Activated naive CD4-positive, alpha-beta T cell treated with anti-CD3 and anti-CD28 coated beads for 36 hours (primary cell): Measurements from ENCODE around the gene NT5DC1. TPM values are rescaled to one million over a fixed set of nuclear protein-coding genes. Genes with fewer than 3 reads are reported as not detected.
"Not testable (repeated sequence)": the region's sequence is repeated elsewhere in the genome, so short reads cannot be mapped to it uniquely, and the experiment has no call there.

Experiments
- CTCF ChIA-PET: fragments of 350-600 bp; sonication (Branson Sonifier 250); formaldehyde crosslinking; loops from one replicate; lab custom pipeline; 2021; ENCODE audit warnings: antibody characterized with exemption; lab: Charles Lee
- DNase-seq: peaks from one replicate; pipeline ENCODE4 v3.0.0-alpha.2; 2020
- H3K27ac Mint-ChIP-seq: one replicate; pipeline ENCODE4 v1.8.0; 2021; ENCODE audit warnings: mild to moderate bottlenecking, mixed read lengths
- H3K27me3 Mint-ChIP-seq: one replicate; pipeline ENCODE4 v1.8.0; 2021; ENCODE audit warnings: low read depth, mixed read lengths
- H3K36me3 Mint-ChIP-seq: one replicate; pipeline ENCODE4 v1.8.0; 2021; ENCODE audit warnings: low read depth, mixed read lengths
- H3K4me1 Mint-ChIP-seq: one replicate; pipeline ENCODE4 v1.8.0; 2021; ENCODE audit warnings: low read depth, mixed read lengths
- H3K4me3 Mint-ChIP-seq: one replicate; pipeline ENCODE4 v1.8.0; 2021; ENCODE audit warnings: mild to moderate bottlenecking, moderate library complexity, mixed read lengths
- H3K9me3 Mint-ChIP-seq: one replicate; pipeline ENCODE4 v1.8.0; 2021; ENCODE audit warnings: mixed read lengths
- intact Hi-C: fragments of 100-400 bp; cut with micrococcal nuclease; formaldehyde crosslinking; loops from one replicate; pipeline ENCODE4 v1.15.1; 2023
- total RNA-seq, 2 experiments: library from RNA; stranded (reverse); gene quantifications; one replicate each; pipeline ENCODE4 v1.2.3, GENCODE V29; 2021

The NT5DC1 gene
- total RNA-seq, 2 experiments from 2014 or later: 59.7 to 62.6 TPM

DNA sequence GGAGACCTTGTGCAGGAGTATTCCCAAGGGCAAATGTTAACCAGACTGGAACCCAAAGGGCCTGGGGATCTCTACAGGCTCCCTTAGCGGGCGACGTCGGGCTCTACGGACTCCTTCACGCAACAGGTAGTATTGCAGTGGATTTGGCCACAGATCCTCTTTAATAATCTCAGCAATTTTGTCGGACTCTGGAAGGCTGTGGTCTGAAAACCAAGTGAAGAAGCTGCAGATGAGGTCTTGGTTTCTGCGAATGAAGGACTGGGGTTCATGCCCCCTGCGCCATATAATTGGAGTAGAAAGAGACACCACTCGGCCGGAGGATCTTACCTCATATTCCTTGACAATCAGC lies 177.8 kb downstream of the NT5DC1 start:
- Mint-ChIP-seq H3K27me3 (no peaks in the 10 kb centered on the region), H3K36me3 (peaks cover 28% of the 10 kb centered on the region), H3K27ac (peak overlapping the region; percentile 96), H3K9me3 (no peaks in the 10 kb centered on the region), H3K4me3 (peak overlapping the region; percentile 93), H3K4me1 (peaks cover 40% of the 10 kb centered on the region)
- DNase-seq: no peak
- intact Hi-C loops: loop anchor here (2.0 kb wide), 2 partner anchors 268 to 1324 kb away; partner anchors contain the start of gene GOPC
- CTCF ChIA-PET: interaction anchor here (0.7 to 5.0 kb wide), 7 partner anchors 7 to 284 kb away, joined by 3 to 31 read pairs (median 4); no protein-coding TSS in a partner anchor

DNA sequence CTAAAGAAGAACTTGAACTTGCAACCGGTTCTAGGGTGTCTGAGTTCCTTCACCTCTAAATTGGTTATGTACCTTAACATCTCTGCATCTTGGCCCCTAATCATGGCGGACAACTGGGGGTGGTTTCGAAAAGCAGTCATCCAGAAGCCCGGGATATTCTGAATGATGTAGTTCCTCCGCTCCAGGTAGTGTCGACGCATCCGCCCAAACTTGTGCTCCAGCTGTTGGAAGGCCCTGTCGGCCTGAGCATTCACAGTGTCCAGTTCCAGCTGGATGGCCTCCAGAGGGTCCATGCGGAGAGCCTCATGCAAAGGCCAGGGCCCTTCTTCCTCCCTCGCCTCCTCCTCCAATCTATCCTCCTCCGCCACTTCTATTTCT lies 178.2 kb downstream of the NT5DC1 start:
- Mint-ChIP-seq H3K4me1 (peaks cover 38% of the 10 kb centered on the region), H3K27me3 (no peaks in the 10 kb centered on the region), H3K27ac (peak overlapping the region; percentile 96), H3K4me3 (peak overlapping the region; percentile 93), H3K9me3 (no peaks in the 10 kb centered on the region), H3K36me3 (peaks cover 26% of the 10 kb centered on the region)
- peak; percentile 43 for DNase-seq
- intact Hi-C loops: loop anchor here (1.0 to 2.0 kb wide), 9 partner anchors 11 to 1324 kb away; partner anchors contain the start of genes GOPC, RWDD1, TSPYL4 and ZUP1
- CTCF ChIA-PET: interaction anchor here (0.7 to 5.0 kb wide), 7 partner anchors 8 to 284 kb away, joined by 3 to 31 read pairs (median 4); no protein-coding TSS in a partner anchor

DNA sequence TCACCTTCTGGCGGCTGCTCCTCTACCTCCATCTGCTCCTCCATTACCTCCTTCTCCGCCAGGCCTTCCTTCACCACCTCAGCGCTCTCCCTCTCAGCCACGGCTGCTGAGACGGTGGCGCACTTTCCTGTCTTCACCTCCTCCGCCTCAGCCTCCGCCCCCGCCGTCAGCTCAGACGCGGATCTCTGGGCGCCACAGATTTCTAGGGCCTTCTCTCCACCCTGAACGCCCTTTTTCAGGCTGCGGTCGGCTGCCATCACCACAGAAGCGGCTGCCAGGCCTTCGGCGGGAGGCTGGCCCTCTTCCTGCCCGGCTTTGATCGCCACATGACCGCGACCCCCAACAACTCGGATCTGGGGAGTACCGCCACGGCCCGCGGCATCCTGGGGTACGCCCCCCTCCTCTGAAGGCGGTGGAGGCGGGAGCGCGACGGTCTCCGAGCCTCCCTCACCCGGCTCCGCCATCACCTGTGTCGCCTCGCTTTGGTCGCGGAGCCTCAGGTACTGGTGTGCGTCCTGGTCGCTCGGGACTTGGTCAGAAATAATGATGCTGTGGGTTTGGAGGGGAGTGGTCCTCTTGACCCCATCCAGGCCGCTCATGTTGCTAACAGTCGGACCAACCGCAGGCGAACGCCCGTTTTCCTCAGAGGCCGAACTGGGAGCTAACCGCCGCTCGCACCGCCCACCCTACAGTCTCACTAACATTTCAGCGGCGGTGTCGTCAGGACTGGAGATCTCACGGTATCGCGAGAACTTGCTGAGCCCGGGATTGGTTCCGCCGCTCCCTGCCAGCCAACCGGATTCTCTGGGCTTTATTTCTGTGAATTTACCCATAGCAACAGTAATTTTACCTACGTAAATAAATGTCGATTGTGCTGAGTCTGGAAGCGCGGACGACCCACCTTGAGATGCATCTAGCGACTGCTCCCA lies 178.8 kb downstream of the NT5DC1 start, which contains the start of gene TSPYL1:
TSS of gene TSPYL1 (minus strand) at position 699 of the 929 bp plus-strand sequence. CDS start at position 599, 100 bp downstream.
- intact Hi-C loops: loop anchor here (1.0 to 5.0 kb wide), 11 partner anchors 11 to 1323 kb away; partner anchors contain the start of genes CALHM6, DSE, GOPC and RWDD1
- Mint-ChIP-seq H3K36me3 (peaks cover 26% of the 10 kb centered on the region), H3K9me3 (no peaks in the 10 kb centered on the region), H3K27ac (peak within 1 kb of the TSS; percentile 96), H3K4me3 (peak within 1 kb of the TSS; percentile 93), H3K27me3 (no peaks in the 10 kb centered on the region), H3K4me1 (peaks cover 35% of the 10 kb centered on the region)
- peak; percentile 97 for DNase-seq
- CTCF ChIA-PET: interaction anchor here (0.7 to 5.0 kb wide), 8 partner anchors 8 to 283 kb away, joined by 3 to 31 read pairs (median 4); no protein-coding TSS in a partner anchor

DNA sequence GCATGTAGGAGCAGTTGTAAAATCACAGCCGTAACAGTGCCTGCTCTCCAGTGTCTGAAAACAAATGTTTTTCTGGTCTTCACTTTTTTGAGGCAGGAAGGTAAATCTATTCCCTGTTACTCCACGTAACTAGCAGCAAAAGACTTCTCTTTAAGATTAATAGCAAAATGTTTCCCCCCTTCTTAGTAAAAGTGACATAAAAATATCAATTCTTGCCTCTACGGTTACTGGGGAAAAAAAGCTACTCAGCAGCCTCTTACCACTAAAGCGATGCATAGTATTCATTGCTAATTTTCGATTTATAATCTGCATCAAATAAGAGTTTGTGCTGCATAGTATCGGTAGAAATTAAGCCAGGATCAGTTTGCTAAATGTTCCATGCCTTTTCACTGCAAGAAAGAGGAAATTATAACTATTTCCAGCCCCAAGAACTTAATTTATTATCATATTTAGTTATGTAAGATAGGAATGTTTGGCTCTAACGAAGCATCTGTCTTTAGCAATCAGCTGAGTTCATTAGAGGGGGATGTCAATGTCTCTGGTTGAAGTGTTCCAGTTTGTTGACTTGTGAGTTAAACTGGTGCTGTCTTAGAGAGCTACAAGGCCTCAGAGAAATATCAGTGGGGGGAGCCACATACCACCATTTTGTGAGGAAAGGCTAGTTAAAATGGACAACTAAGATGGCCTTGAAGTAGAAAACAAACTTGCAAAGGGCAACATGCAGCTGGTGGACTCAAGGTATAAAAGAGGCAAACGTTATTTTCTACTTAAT lies 179.7 kb downstream of the NT5DC1 start:
- no peaks in the 10 kb centered on the region for H3K9me3 Mint-ChIP-seq
- peaks cover 26% of the 10 kb centered on the region for H3K36me3 Mint-ChIP-seq
- CTCF ChIA-PET: interaction anchor here (1.0 to 5.0 kb wide), 4 partner anchors 12 to 255 kb away, joined by 3 to 31 read pairs (median 4); no protein-coding TSS in a partner anchor
- peaks cover 30% of the 10 kb centered on the region for H3K4me1 Mint-ChIP-seq
- intact Hi-C loops: loop anchor here (2.0 to 5.0 kb wide), 2 partner anchors 90 to 182 kb away; partner anchors contain the start of genes CALHM6 and DSE
- H3K27me3 Mint-ChIP-seq: no peaks in the 10 kb centered on the region
- no peak for DNase-seq
- H3K27ac Mint-ChIP-seq: peak overlapping the region; percentile 96
- H3K4me3 Mint-ChIP-seq: peak overlapping the region; percentile 93

DNA sequence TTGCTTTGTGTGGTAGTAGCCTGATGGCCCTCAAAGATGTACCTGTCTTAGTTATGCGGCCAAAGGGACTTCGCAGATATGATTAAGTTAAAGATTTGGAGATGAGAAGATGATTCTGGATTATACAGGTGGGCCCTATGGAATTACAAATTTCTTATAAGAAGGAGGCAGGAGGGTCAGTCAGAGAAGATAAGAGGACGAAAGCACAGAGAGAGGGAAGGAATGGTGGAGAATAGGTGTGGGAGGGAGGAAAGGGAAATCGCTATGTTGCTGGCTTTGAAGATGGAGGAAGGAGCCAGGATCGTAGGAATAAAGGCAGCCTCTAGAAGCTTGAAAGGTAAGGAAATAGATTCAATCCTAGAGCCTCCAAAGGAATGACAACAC lies 180.3 kb downstream of the NT5DC1 start:
- no peaks in the 10 kb centered on the region for H3K27me3 Mint-ChIP-seq
- peak overlapping the region; percentile 93 for H3K4me3 Mint-ChIP-seq
- no peaks in the 10 kb centered on the region for H3K9me3 Mint-ChIP-seq
- CTCF ChIA-PET: interaction anchor here (1.0 to 5.0 kb wide), 3 partner anchors 13 to 254 kb away, joined by 3 to 31 read pairs (median 4); no protein-coding TSS in a partner anchor
- H3K27ac Mint-ChIP-seq: peak overlapping the region; percentile 96
- intact Hi-C loops: loop anchor here (2.0 to 5.0 kb wide), 2 partner anchors 90 to 181 kb away; partner anchors contain the start of genes CALHM6 and DSE
- H3K36me3 Mint-ChIP-seq: peaks cover 25% of the 10 kb centered on the region
- H3K4me1 Mint-ChIP-seq: peaks cover 26% of the 10 kb centered on the region
- DNase-seq: no peak

DNA sequence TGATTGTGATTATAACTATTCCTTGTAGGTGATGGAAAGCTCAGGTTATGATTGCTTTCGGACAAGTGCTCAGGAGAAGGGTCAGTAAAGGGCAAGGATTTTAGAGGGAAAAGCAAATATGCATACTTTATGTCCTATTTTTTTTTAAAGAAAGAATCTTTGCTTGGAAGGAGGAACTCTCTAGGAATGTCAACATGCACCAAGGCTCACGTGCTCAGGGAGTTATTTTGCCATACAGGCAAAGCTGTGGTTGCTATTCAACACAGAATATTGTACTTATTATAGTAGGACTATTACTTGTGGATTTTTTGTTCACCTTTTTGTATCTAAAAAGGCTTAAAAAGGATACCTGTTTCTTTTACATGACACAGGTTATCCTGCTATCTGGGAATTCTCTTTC lies 182.0 kb downstream of the NT5DC1 start:
- Mint-ChIP-seq H3K27me3 (no peaks in the 10 kb centered on the region), H3K4me3 (no peak overlapping the region), H3K4me1 (peaks cover 16% of the 10 kb centered on the region), H3K27ac (no peak overlapping the region), H3K9me3 (no peaks in the 10 kb centered on the region), H3K36me3 (peaks cover 15% of the 10 kb centered on the region)
- CTCF ChIA-PET: interaction anchor here (0.5 to 0.8 kb wide), 3 partner anchors 14 to 119 kb away, joined by 3 to 4 read pairs (median 3); no protein-coding TSS in a partner anchor
- intact Hi-C loops: loop anchor here (5.0 kb wide), 1 partner anchor 180 kb away; the partner anchor contains the start of gene CALHM6
- DNase-seq: no peak

DNA sequence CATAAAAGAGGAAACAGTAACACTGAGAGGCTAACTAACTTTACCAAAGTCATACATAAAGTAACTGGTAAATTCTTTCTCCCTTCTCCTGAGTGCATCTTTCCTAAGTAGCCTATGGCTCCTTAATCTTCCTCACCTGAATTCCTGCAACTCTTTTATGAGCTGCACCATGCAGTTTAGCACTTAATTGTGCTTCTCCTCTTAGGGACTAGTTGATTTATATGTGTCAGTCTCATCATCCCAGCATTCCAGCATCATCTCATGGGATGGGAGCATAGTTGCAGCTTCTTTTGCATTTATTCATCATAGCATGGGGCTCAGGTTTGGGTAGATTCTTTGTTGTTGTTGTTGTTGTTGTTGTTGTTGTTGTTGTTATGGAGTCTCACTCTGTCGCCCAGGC lies 182.5 kb downstream of the NT5DC1 start:
- Mint-ChIP-seq H3K27ac (no peak overlapping the region), H3K4me1 (peaks cover 11% of the 10 kb centered on the region), H3K27me3 (no peaks in the 10 kb centered on the region), H3K9me3 (no peaks in the 10 kb centered on the region), H3K36me3 (peaks cover 10% of the 10 kb centered on the region), H3K4me3 (no peak overlapping the region)
- CTCF ChIA-PET: interaction anchor here (0.6 to 0.8 kb wide), 2 partner anchors 14 to 19 kb away, joined by 3 to 4 read pairs; no protein-coding TSS in a partner anchor
- intact Hi-C loops: loop anchor here (5.0 kb wide), 1 partner anchor 179 kb away; the partner anchor contains the start of gene CALHM6
- DNase-seq: no peak

DNA sequence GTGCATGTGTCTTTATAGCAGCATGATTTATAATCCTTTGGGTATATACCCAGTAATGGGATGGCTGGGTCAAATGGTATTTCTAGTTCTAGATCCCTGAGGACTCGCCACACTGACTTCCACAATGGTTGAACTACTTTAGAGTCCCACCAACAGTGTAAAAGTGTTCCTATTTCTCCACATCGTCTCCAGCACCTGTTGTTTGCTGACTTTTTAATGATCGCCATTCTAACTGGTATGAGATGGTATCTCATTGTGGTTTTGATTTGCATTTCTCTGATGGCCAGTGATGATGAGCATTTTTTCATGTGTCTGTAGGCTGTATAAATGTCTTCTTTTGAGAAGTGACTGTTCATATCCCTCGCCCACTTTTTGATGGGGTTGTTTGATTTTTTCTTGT lies 184.3 kb downstream of the NT5DC1 start:
- not testable (repeated sequence) for H3K27ac Mint-ChIP-seq, H3K36me3 Mint-ChIP-seq

DNA sequence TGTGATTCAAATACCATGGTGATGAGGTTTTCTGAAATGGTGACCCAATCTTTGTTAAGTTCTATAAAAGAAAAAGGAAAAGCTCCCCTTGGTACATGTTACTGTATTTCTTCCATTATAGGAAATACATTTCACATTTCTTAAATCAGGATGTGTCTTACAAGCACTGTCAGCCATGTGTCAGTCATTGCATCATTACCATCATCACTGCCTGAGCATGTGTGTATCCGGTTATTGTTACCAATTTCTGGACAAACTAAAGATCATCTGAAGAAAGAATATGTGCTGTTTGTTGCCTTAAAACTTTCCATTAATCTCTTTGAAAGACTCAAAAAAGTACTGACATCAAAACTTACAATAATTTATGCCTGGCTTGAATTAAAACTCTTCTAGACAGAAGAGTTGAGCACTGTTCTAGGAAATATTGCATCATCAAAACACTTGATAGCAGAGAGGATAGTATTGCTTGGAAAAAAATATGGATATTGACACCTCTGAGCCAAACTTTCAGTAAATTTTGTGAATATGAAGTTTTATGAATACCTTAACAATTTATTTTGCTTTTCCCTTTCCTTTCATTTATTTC lies 186.2 kb downstream of the NT5DC1 start:
- no peak overlapping the region for H3K4me3 Mint-ChIP-seq
- H3K27ac Mint-ChIP-seq: no peak overlapping the region
- no peaks in the 10 kb centered on the region for H3K36me3 Mint-ChIP-seq
- intact Hi-C loops: loop anchor here (1.0 to 5.0 kb wide), 5 partner anchors 160 to 360 kb away; no protein-coding TSS in a partner anchor
- H3K4me1 Mint-ChIP-seq: no peaks in the 10 kb centered on the region
- CTCF ChIA-PET: interaction anchor here (0.7 to 4.3 kb wide), 28 partner anchors 8 to 284 kb away, joined by 3 to 52 read pairs (median 5); partner anchors contain the start of gene TSPYL1
- H3K27me3 Mint-ChIP-seq: no peaks in the 10 kb centered on the region
- H3K9me3 Mint-ChIP-seq: no peaks in the 10 kb centered on the region
- DNase-seq: no peak

More for the DNA sequence above, 184.3 kb downstream of the NT5DC1 start:
- peaks cover 11% of the 10 kb centered on the region for H3K4me1 Mint-ChIP-seq
- intact Hi-C loops: loop anchor here (5.0 kb wide), 3 partner anchors 162 to 362 kb away; partner anchors contain the start of gene CALHM6
- H3K9me3 Mint-ChIP-seq, H3K27me3 Mint-ChIP-seq, CTCF ChIA-PET, DNase-seq, H3K4me3 Mint-ChIP-seq: not testable (repeated sequence)

DNA sequence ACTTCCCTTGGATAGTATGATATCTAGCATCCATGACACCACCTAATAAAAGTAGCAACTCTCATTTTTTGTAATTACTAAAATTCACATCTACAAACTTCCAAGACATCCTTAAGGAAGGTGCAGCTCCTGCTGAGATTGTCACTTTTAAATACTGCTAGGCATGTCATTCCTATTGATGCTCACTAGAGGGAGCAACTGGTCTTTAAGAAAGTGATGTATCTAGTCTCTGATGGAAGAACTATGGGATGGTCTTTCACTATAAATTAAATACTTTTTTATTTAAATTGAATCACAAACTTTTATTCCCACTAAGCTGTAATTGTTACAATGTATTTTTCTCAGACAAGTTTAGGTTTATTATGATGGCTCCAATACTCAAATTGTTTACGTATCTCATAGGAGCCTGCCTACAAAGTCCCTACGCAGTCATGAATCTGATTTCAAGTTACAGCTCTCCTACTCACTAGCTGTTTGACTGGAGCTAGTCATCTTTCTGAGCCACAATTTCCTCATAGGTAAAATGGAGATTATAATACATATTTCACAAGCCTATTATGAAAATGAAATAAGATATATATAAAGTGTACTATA lies 187.1 kb downstream of the NT5DC1 start:
- DNase-seq: no peak

More for the DNA sequence above, 187.1 kb downstream of the NT5DC1 start:
- intact Hi-C loops: loop anchor here (1.0 to 5.0 kb wide), 5 partner anchors 160 to 360 kb away; no protein-coding TSS in a partner anchor
- Mint-ChIP-seq H3K27me3 (no peaks in the 10 kb centered on the region), H3K27ac (no peak overlapping the region), H3K4me1 (no peaks in the 10 kb centered on the region), H3K9me3 (no peaks in the 10 kb centered on the region), H3K36me3 (no peaks in the 10 kb centered on the region), H3K4me3 (no peak overlapping the region)
- CTCF ChIA-PET: interaction anchor here (0.6 to 4.3 kb wide), 48 partner anchors 9 to 1242 kb away, joined by 3 to 52 read pairs (median 4); partner anchors contain the start of genes DSE and TSPYL1
